Measurements from ENCODE around the gene CALHM1.

Gene CALHM1

GRCh38 chr10:103497161-103497915 is 38.6 kb upstream of the CALHM1 start:
- no peaks in the 10 kb centered on the region for H3K36me3 ChIP-seq (ENCODE audit: insufficient read depth, low read length)
- H3K9ac ChIP-seq (ENCODE audit: low read depth, low read length), result no peak overlapping the region
- DNase-seq (no peak), ATAC-seq (ENCODE audit: insufficient read depth, low read depth) (no peak)
- TF ChIP-seq CTCF (IDR thresholded peaks at IDR 0.05; ENCODE audit: borderline replicate concordance, extremely low read depth, low read length, poor library complexity, severe bottlenecking) (no peak), EZH2 (IDR thresholded peaks at IDR 0.05; ENCODE audit: borderline replicate concordance, low read depth, low read length, severe bottlenecking) (no peak)
- H3K79me2 ChIP-seq (ENCODE audit: insufficient read depth, low read length), result no peaks in the 10 kb centered on the region
- no peak overlapping the region for H2AFZ ChIP-seq (ENCODE audit: low read depth, low read length)
- H3K9me3 ChIP-seq (ENCODE audit: insufficient read depth, low read length, severe bottlenecking), result no peaks in the 10 kb centered on the region
- no peak overlapping the region for H3K27ac ChIP-seq (ENCODE audit: low read length)
- H4K20me1 ChIP-seq (ENCODE audit: insufficient read depth, low read length), result no peaks in the 10 kb centered on the region
- no peak overlapping the region for H3K4me3 ChIP-seq (ENCODE audit: low read depth in 1 of 2, low read length in 2 of 2)
- peaks cover 40% of the 10 kb centered on the region for H3K27me3 ChIP-seq (ENCODE audit: insufficient read depth, low read length, poor library complexity)
- no peaks in the 10 kb centered on the region for H3K4me1 ChIP-seq (ENCODE audit: insufficient read depth, low read length)
- no peak overlapping the region for H3K4me2 ChIP-seq (ENCODE audit: insufficient read depth, low read length)

- peaks cover 29% of the 10 kb centered on the region for H3K27me3 ChIP-seq (ENCODE audit: insufficient read depth, low read length, poor library complexity)
- H3K9ac ChIP-seq (ENCODE audit: low read depth, low read length), result no peak overlapping the region
- TF ChIP-seq CTCF (IDR thresholded peaks at IDR 0.05; ENCODE audit: borderline replicate concordance, extremely low read depth, low read length, poor library complexity, severe bottlenecking), result no peak
- no peak for TF ChIP-seq EZH2 (IDR thresholded peaks at IDR 0.05; ENCODE audit: borderline replicate concordance, low read depth, low read length, severe bottlenecking)
- no peak overlapping the region for H2AFZ ChIP-seq (ENCODE audit: low read depth, low read length)
- H3K79me2 ChIP-seq (ENCODE audit: insufficient read depth, low read length), result no peaks in the 10 kb centered on the region
- H3K36me3 ChIP-seq (ENCODE audit: insufficient read depth, low read length), result no peaks in the 10 kb centered on the region
- no peaks in the 10 kb centered on the region for H3K9me3 ChIP-seq (ENCODE audit: insufficient read depth, low read length, severe bottlenecking)
- H3K4me3 ChIP-seq (ENCODE audit: low read depth in 1 of 2, low read length in 2 of 2), result no peak overlapping the region
- no peak overlapping the region for H3K4me2 ChIP-seq (ENCODE audit: insufficient read depth, low read length)
- H3K4me1 ChIP-seq (ENCODE audit: insufficient read depth, low read length), result no peaks in the 10 kb centered on the region
- DNase-seq (no peak), ATAC-seq (ENCODE audit: insufficient read depth, low read depth) (no peak)
- H3K27ac ChIP-seq (ENCODE audit: low read length), result no peak overlapping the region
- H4K20me1 ChIP-seq (ENCODE audit: insufficient read depth, low read length), result no peaks in the 10 kb centered on the region
Observed at GRCh38 chr10:103495321-103495720, 36.6 kb upstream of the CALHM1 start.

GRCh38 chr10:103493916-103494877 is 35.5 kb upstream of the CALHM1 start:
- H3K27ac ChIP-seq (ENCODE audit: low read length), result no peak overlapping the region
- no peaks in the 10 kb centered on the region for H3K4me1 ChIP-seq (ENCODE audit: insufficient read depth, low read length)
- H3K4me2 ChIP-seq (ENCODE audit: insufficient read depth, low read length), result no peak overlapping the region
- no peaks in the 10 kb centered on the region for H3K9me3 ChIP-seq (ENCODE audit: insufficient read depth, low read length, severe bottlenecking)
- DNase-seq, result no peak
- H2AFZ ChIP-seq (ENCODE audit: low read depth, low read length), result no peak overlapping the region
- H3K27me3 ChIP-seq (ENCODE audit: insufficient read depth, low read length, poor library complexity), result peaks cover 20% of the 10 kb centered on the region
- no peak overlapping the region for H3K4me3 ChIP-seq (ENCODE audit: low read depth in 1 of 2, low read length in 2 of 2)
- no peaks in the 10 kb centered on the region for H3K79me2 ChIP-seq (ENCODE audit: insufficient read depth, low read length)
- H4K20me1 ChIP-seq (ENCODE audit: insufficient read depth, low read length), result no peaks in the 10 kb centered on the region
- no peak overlapping the region for H3K9ac ChIP-seq (ENCODE audit: low read depth, low read length)
- H3K36me3 ChIP-seq (ENCODE audit: insufficient read depth, low read length), result no peaks in the 10 kb centered on the region
- ATAC-seq (ENCODE audit: insufficient read depth, low read depth), result no peak
- TF ChIP-seq CTCF (IDR thresholded peaks at IDR 0.05; ENCODE audit: borderline replicate concordance, extremely low read depth, low read length, poor library complexity, severe bottlenecking) (no peak), EZH2 (IDR thresholded peaks at IDR 0.05; ENCODE audit: borderline replicate concordance, low read depth, low read length, severe bottlenecking) (no peak)

Data from DND-41 (cell line).